22Rv1 (cell line): Measurements from ENCODE around the gene STOML1.

Source experiments
- ZFX ChIP-seq: fragments of 450-650 bp; IDR thresholded peaks from 2 replicates; pipeline ENCODE4 v1.6.1; 2017; ENCODE audit warnings: antibody characterized with exemption, borderline replicate concordance
- TF ChIP-seq, protein P1 (sequence below): fragments of 450-650 bp; IDR thresholded peaks from 2 replicates; pipeline ENCODE4 v1.5.1; 2017; ENCODE audit warnings: mild to moderate bottlenecking

DNA sequence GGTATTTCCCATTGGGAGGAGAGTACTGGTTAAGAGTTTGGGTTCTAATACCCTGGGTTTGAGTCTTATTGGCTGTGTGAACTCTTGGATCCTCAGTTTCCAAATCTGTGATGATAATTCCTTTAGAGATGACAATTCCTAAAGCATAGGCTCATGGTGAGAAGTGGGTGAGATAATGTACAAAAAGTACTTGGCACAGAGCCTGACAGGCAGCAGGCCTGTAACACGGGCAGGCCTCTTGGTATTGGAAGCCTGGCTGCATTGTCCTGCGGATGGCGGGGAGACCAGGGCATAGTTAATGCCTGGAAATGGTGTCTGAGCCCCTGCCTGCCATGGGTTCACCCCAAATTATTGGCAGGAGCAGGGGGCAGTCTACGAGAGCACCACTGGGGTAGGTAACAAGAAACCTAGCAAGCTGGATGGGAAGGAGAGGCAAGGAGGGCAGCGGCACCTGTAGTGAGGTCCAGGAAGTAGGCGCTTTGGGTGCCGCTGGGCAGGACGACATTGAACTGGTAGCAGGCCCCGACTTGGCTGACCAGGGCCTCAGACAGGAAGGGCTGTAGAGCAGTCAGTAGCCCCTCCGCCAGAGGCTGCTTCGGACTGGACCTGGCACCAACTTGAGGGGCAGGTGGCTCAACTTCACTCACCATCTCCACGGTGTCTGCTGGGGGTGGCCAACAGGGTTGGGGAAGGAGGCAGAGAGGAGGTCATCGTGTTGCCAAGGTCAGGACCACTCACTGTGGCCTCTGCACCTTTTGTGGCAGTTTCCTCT, 7.7 kb downstream of the STOML1 start:
- TF ChIP-seq, protein P1, sequence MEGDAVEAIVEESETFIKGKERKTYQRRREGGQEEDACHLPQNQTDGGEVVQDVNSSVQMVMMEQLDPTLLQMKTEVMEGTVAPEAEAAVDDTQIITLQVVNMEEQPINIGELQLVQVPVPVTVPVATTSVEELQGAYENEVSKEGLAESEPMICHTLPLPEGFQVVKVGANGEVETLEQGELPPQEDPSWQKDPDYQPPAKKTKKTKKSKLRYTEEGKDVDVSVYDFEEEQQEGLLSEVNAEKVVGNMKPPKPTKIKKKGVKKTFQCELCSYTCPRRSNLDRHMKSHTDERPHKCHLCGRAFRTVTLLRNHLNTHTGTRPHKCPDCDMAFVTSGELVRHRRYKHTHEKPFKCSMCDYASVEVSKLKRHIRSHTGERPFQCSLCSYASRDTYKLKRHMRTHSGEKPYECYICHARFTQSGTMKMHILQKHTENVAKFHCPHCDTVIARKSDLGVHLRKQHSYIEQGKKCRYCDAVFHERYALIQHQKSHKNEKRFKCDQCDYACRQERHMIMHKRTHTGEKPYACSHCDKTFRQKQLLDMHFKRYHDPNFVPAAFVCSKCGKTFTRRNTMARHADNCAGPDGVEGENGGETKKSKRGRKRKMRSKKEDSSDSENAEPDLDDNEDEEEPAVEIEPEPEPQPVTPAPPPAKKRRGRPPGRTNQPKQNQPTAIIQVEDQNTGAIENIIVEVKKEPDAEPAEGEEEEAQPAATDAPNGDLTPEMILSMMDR = no peak
- TF ChIP-seq ZFX = no peak
